ENCODE measurements around the gene DUSP7. TPM values are rescaled to one million over a fixed set of nuclear protein-coding genes. Genes with fewer than 3 reads are reported as not detected.

Gene DUSP7
- total RNA-seq, 1 donor from 2014 or later, result 32.5 TPM

DNA sequence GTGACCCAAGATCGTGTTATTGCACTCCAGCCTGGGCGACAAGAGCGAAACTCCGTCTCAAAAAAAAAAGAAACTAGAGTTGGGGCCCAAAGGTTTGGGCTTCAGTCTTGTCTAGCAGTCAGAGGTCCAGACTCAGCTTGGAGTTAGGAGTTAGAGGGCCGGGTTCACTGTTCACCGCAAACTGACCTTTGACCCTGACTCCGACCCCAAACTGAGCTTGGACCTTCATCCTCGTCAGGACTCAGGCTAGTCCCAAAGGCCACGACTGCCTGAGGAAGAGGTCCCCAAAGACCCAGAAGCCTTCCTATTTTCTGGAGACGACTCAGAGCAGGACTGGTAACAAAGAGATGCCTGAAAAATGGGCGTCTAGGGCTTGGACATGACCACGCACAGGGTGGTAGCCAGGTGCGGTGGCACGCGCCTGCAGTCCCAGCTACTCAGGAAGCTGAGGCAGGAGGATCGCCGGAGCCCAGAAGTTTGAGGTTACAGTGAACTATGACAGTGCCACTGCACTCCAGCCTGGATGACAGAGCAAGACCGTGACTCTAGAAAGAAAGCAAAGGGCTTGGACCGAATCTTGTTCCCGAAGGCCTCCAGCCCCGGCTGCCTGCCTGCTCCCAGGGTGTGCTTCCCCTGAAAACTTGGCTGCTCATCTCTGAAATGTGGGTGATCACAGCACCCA is 37.9 kb downstream of the DUSP7 start:
- no peaks in the 10 kb centered on the region for H3K9me3 Mint-ChIP-seq (ENCODE audit: low read depth)
- no peaks in the 10 kb centered on the region for H3K36me3 Mint-ChIP-seq (ENCODE audit: low read depth)
- DNase-seq (ENCODE audit: low spot score), result no peak
- no peak overlapping the region for H3K4me3 Mint-ChIP-seq (ENCODE audit: unreplicated experiment)
- peaks cover 46% of the 10 kb centered on the region for H3K4me1 Mint-ChIP-seq (ENCODE audit: low read depth)
- H3K27me3 Mint-ChIP-seq (ENCODE audit: low read depth), result no peaks in the 10 kb centered on the region
- H3K27ac Mint-ChIP-seq (ENCODE audit: unreplicated experiment), result no peak overlapping the region
- TF ChIP-seq, protein P1, sequence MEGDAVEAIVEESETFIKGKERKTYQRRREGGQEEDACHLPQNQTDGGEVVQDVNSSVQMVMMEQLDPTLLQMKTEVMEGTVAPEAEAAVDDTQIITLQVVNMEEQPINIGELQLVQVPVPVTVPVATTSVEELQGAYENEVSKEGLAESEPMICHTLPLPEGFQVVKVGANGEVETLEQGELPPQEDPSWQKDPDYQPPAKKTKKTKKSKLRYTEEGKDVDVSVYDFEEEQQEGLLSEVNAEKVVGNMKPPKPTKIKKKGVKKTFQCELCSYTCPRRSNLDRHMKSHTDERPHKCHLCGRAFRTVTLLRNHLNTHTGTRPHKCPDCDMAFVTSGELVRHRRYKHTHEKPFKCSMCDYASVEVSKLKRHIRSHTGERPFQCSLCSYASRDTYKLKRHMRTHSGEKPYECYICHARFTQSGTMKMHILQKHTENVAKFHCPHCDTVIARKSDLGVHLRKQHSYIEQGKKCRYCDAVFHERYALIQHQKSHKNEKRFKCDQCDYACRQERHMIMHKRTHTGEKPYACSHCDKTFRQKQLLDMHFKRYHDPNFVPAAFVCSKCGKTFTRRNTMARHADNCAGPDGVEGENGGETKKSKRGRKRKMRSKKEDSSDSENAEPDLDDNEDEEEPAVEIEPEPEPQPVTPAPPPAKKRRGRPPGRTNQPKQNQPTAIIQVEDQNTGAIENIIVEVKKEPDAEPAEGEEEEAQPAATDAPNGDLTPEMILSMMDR (IDR thresholded peaks at IDR 0.05), result no peak

DNA sequence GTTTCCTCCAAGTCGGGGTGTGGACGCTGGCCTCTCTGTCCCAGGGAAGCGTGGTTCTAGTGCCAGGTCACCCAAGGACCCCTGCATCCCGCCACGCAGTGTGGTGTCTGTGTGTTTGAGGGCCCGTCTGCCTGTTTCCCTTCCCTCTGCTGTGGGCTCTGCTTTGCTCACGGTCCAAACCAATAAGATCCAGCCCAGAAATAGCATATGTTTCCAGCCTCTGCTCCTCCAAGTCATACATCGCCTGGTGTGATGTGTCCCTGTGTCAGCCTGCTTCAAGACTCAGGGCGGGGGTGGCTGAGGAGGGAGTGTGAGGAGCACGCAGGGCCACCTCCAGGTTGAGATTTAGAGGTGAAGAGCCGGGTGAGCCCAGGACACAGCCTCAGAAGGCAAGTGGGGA is 38.8 kb downstream of the DUSP7 start:
- no peak overlapping the region for H3K27ac Mint-ChIP-seq (ENCODE audit: unreplicated experiment)
- no peak overlapping the region for H3K4me3 Mint-ChIP-seq (ENCODE audit: unreplicated experiment)
- DNase-seq (ENCODE audit: low spot score), result no peak
- H3K4me1 Mint-ChIP-seq (ENCODE audit: low read depth), result peaks cover 38% of the 10 kb centered on the region
- H3K9me3 Mint-ChIP-seq (ENCODE audit: low read depth), result no peaks in the 10 kb centered on the region
- no peaks in the 10 kb centered on the region for H3K27me3 Mint-ChIP-seq (ENCODE audit: low read depth)
- TF ChIP-seq, protein P1 (IDR thresholded peaks at IDR 0.05), result no peak
- no peaks in the 10 kb centered on the region for H3K36me3 Mint-ChIP-seq (ENCODE audit: low read depth)

DNA sequence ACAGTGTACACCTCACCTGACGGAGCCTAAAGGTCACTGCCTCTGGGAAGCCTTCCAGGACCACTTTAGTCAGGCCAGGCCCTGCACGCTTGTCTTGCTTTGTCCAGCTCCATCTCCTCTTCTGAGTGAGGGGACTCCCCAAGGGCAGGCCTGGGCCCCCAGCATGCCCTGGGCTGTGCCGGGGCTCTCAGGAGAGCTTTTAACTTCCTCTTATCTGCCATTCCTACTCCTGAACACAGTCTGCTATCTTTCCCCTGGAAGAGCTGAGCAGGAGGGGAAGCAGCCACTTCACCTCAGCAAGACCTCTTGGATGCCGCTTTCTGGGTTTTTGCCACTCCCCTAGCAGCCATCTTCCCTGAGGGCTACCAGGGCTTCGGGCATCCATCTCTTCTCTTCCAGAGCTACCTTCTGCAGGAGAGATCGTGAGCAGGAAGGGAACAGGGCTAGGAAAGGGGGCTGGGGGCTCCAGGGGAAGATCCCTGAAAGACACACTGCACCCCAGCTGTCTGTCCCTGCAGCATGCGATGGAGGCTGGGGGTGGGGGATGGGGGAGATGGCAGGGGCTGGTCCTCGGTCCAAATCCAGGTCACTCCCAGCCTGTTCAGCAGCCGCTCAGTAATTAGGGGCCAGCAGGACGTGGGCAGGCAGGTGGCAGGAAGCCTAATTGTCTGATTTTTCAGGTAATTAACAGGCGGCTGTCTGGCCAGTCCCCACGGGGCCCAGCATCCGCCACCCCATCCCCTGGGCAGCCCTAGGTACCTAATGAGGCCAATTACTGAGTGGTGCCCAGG is 40.7 kb downstream of the DUSP7 start:
- H3K27me3 Mint-ChIP-seq (ENCODE audit: low read depth), result no peaks in the 10 kb centered on the region
- peaks cover 20% of the 10 kb centered on the region for H3K4me1 Mint-ChIP-seq (ENCODE audit: low read depth)
- DNase-seq (ENCODE audit: low spot score), result no peak
- no peaks in the 10 kb centered on the region for H3K9me3 Mint-ChIP-seq (ENCODE audit: low read depth)
- H3K4me3 Mint-ChIP-seq (ENCODE audit: unreplicated experiment), result no peak overlapping the region
- TF ChIP-seq, protein P1 (IDR thresholded peaks at IDR 0.05), result no peak
- H3K36me3 Mint-ChIP-seq (ENCODE audit: low read depth), result no peaks in the 10 kb centered on the region
- no peak overlapping the region for H3K27ac Mint-ChIP-seq (ENCODE audit: unreplicated experiment)

DNA sequence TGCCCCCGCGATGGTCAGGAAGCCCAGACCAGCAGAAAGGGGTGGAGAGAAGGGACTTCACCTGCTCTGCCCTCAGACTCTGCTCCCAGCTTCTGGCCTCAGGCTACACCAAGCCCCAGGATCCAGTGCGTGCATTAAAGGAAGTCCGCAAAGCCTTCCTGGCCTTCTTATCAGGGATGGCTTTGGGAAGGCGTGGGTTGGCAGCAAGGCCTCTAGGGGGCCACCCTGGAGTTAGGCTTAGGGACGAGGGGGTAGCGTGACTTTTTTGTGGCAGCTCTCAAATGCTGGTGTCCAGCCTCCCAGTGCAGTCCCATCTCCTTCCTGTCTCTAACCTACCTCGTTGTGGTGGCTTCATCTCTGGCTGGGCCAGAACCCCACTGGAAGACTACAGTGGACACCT is 41.8 kb downstream of the DUSP7 start:
- Mint-ChIP-seq H3K27ac (ENCODE audit: unreplicated experiment) (no peak overlapping the region), H3K9me3 (ENCODE audit: low read depth) (no peaks in the 10 kb centered on the region), H3K36me3 (ENCODE audit: low read depth) (no peaks in the 10 kb centered on the region), H3K4me3 (ENCODE audit: unreplicated experiment) (no peak overlapping the region), H3K4me1 (ENCODE audit: low read depth) (peaks cover 10% of the 10 kb centered on the region), H3K27me3 (ENCODE audit: low read depth) (no peaks in the 10 kb centered on the region)
- no peak for DNase-seq (ENCODE audit: low spot score)
- TF ChIP-seq, protein P1 (IDR thresholded peaks at IDR 0.05), result peak; percentile 61

DNA sequence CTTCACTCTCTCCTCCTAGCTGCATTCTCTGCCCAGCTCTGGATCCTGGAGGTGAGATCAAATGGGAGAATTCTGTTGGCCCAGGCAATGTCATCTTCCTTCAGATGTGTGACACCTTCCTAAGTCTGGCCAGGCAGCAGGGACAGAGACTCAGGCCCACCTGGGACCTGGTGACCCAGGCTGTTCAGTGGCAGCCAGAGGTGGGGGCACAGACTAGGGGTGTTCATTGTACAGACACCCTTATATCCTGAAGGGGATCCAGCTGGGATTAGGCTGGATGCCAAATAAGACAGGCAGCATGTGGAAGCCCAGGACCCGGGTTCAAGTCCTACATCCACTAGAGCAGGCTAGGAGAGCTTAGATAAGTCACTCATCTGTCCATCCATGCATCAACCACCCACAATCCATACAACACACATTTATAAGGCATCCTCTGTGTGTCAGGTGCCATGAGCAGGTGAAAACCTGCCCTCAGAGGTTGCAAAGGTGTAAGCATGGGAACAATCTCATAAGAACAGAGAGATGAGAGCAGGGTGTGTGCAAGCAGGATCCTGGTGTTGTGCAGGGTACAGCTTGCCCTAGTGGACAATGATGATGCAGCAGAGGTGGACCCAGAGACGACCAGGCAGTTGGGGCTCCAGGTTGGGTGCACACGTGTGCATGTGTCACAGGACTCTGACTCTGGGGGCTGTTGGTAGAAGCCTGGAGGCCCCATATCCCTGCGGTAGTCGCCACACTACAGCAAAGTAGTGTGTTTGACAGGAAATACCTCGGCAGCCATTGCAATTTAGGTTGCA is 42.4 kb downstream of the DUSP7 start:
- no peaks in the 10 kb centered on the region for H3K27me3 Mint-ChIP-seq (ENCODE audit: low read depth)
- TF ChIP-seq, protein P1 (IDR thresholded peaks at IDR 0.05), result no peak
- H3K27ac Mint-ChIP-seq (ENCODE audit: unreplicated experiment), result no peak overlapping the region
- H3K4me3 Mint-ChIP-seq (ENCODE audit: unreplicated experiment), result no peak overlapping the region
- H3K9me3 Mint-ChIP-seq (ENCODE audit: low read depth), result no peaks in the 10 kb centered on the region
- H3K36me3 Mint-ChIP-seq (ENCODE audit: low read depth), result no peaks in the 10 kb centered on the region
- no peak for DNase-seq (ENCODE audit: low spot score)
- peaks cover 5% of the 10 kb centered on the region for H3K4me1 Mint-ChIP-seq (ENCODE audit: low read depth)

All from chondrocyte (in vitro differentiated cells).